HepG2 (cell line): ENCODE measurements around the gene NSMCE1. TPM values are rescaled to one million over a fixed set of nuclear protein-coding genes. Genes with fewer than 3 reads are reported as not detected.

Experiments
- ATF1 ChIP-seq: IDR thresholded peaks from 2 replicates; pipeline ENCODE4 v1.6.1; 2016; ENCODE audit warnings: mild to moderate bottlenecking, control low read depth
- GATAD1 ChIP-seq: IDR thresholded peaks from 2 replicates; pipeline ENCODE4 v1.6.1; 2016; ENCODE audit warnings: missing genetic modification reagents, missing compliant biosample characterization
- IKZF4 ChIP-seq: sonication (generic); formaldehyde crosslinking; IDR thresholded peaks from 2 replicates; pipeline ENCODE4 v1.5.1; 2020; ENCODE audit warnings: borderline replicate concordance, mild to moderate bottlenecking, low read depth, missing genetic modification reagents; ENCODE audit errors: not compliant biosample characterization
- MXI1 ChIP-seq: IDR thresholded peaks from 3 replicates; pipeline ENCODE4 v1.6.1; 2012; ENCODE audit warnings: low read depth, low read length, inconsistent platforms, borderline replicate concordance
- PHF21A ChIP-seq: sonication (generic); formaldehyde crosslinking; IDR thresholded peaks from 2 replicates; pipeline ENCODE4 v1.5.0; 2020; ENCODE audit warnings: mild to moderate bottlenecking, missing genetic modification reagents
- PHF5A ChIP-seq: IDR thresholded peaks from one replicate; pipeline ENCODE4 v1.6.1; 2018; ENCODE audit warnings: low read depth, missing genetic modification reagents; ENCODE audit not compliant: unreplicated experiment
- RBFOX2 ChIP-seq: fragments of 200-400 bp; formaldehyde crosslinking; IDR thresholded peaks from 2 replicates; pipeline ENCODE4 v1.6.1; 2017; ENCODE audit warnings: low read depth, mild to moderate bottlenecking, low read length
- SIX1 ChIP-seq: sonication (generic); formaldehyde crosslinking; IDR thresholded peaks from 2 replicates; pipeline ENCODE4 v1.4.0; 2020; ENCODE audit warnings: missing genetic modification reagents, borderline replicate concordance
- SRSF9 ChIP-seq: fragments of 200-400 bp; formaldehyde crosslinking; IDR thresholded peaks from 2 replicates; pipeline ENCODE4 v1.6.1; 2018; ENCODE audit warnings: borderline replicate concordance, mild to moderate bottlenecking, low read depth, low read length; ENCODE audit not compliant: insufficient read depth, poor library complexity, severe bottlenecking
- TBP ChIP-seq: sonication (generic); formaldehyde crosslinking; IDR thresholded peaks from 2 replicates; pipeline ENCODE4 v1.5.0; 2020; ENCODE audit warnings: missing genetic modification reagents
- TOPORS ChIP-seq: sonication (generic); formaldehyde crosslinking; IDR thresholded peaks from 2 replicates; pipeline ENCODE4 v1.8.0; 2023; ENCODE audit warnings: mild to moderate bottlenecking, missing genetic modification reagents
- ZNF333 ChIP-seq: sonication (generic); formaldehyde crosslinking; IDR thresholded peaks from 2 replicates; pipeline ENCODE4 v1.4.0; 2020; ENCODE audit warnings: mild to moderate bottlenecking, missing genetic modification reagents, borderline replicate concordance
- ZNF552 ChIP-seq: sonication (generic); formaldehyde crosslinking; IDR thresholded peaks from 2 replicates; pipeline ENCODE4 v1.9.0; 2022; ENCODE audit warnings: missing genetic modification reagents, mild to moderate bottlenecking, borderline replicate concordance
- ZNF792 ChIP-seq: IDR thresholded peaks from 2 replicates; pipeline ENCODE4 v1.6.1; 2016
- polyA plus RNA-seq, 8 experiments: library from polyadenylated mRNA; depleted of rRNA in 3 of 8; stranded (reverse) in 7 of 8; unstranded in 1 of 8; fragments of >200 nt; fragmentation: Illumina TruSeq in 4 of 8; extraction: Trizol in 4 of 8; gene quantifications; 2 replicates each; pipeline versions ENCODE4 v1.2.1 to v1.2.3, GENCODE V29; 2011 to 2016; ENCODE audit warnings: low read depth in 4 of 8, missing spikeins in 1 of 8, mixed read lengths in 1 of 8; ENCODE audit not compliant: insufficient read depth in 1 of 8
- total RNA-seq, 5 experiments: library from RNA; depleted of rRNA; stranded (reverse); fragments of >200 nt; fragmentation: Illumina TruSeq; extraction: Trizol; gene quantifications; 2 replicates each; pipeline ENCODE4 v1.2.3, GENCODE V29; 2016; ENCODE audit warnings: low read depth in 1 of 5
- TF ChIP-seq, protein P1 (sequence below): sonication (generic); formaldehyde crosslinking; IDR thresholded peaks from 2 replicates; pipeline ENCODE4 v1.5.0; 2020; ENCODE audit warnings: missing genetic modification reagents
- TF ChIP-seq, protein P2 (sequence below): sonication (generic); formaldehyde crosslinking; IDR thresholded peaks from 2 replicates; pipeline ENCODE4 v1.4.0; 2020; ENCODE audit warnings: missing genetic modification reagents
- TF ChIP-seq, protein P3 (sequence below): sonication (generic); formaldehyde crosslinking; IDR thresholded peaks from 2 replicates; pipeline ENCODE4 v1.5.1; 2020; ENCODE audit warnings: mild to moderate bottlenecking, moderate library complexity, missing genetic modification reagents
- TF ChIP-seq, protein P4 (sequence below): IDR thresholded peaks from 2 replicates; pipeline ENCODE4 v1.6.1; 2012; ENCODE audit warnings: inconsistent platforms
- TF ChIP-seq, protein P5 (sequence below): IDR thresholded peaks from 2 replicates; pipeline ENCODE4 v1.6.1; 2018; ENCODE audit warnings: missing genetic modification reagents, mild to moderate bottlenecking, missing compliant biosample characterization
- TF ChIP-seq, protein P6 (sequence below): sonication (generic); formaldehyde crosslinking; IDR thresholded peaks from 2 replicates; pipeline ENCODE4 v1.5.1; 2020; ENCODE audit warnings: mild to moderate bottlenecking, missing genetic modification reagents, borderline replicate concordance
- TF ChIP-seq, protein P7 (sequence below): sonication (generic); formaldehyde crosslinking; IDR thresholded peaks from 2 replicates; pipeline ENCODE4 v1.4.0; 2020; ENCODE audit warnings: missing genetic modification reagents

Gene NSMCE1
- total and polyA plus RNA-seq, 2 of the 13 experiments (the other 11 are each of a cell fraction or from before 2014, with no cell fraction given) = 42.7 to 52.9 TPM

DNA sequence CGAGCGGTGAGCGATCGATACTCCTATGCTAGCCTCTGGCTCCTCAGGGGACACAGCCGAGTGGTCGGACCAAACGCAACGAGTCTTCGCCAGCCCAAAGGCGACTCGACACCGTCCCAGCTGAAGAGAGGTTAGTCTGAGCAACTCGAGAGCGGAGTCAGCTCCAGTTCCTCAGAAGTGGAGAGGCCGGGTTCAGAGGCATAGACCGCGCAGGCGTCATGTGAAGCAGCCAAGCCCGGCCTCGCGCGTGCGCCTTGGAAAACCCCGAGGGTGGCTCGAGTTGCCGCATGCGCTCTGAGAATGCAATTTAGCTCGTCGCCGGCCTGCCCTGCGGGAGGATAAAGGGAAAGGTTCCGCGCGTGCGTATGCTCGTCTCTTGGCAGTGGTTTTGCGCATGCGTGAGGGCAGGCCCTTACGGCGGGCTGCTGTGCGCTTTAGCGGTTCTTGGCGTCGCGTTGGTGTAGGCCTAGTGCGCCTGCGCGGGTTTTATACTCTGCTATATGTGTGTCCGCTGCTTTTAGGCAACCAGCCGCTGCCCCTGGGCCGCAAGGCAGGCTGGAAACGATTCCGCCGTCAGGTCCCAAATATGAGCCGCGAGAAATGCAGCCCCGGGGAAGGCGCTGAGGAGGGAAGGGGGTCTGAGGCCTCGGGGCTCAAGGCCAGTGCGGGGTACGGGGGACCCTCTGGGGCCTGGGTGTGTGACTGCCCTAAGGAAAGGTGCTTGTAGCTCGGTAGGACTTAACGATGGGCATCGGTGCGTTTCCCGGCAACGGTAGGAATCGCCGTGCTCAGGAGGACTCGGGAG, 64.9 kb downstream of the NSMCE1 start, which contains the start of gene KDM8 (continued):
- TF ChIP-seq GATAD1 (peak; percentile 23), ZNF333 (CRISPR knock-in tag) (peak; percentile 17; the same call in 1 of the 2 replicates), PHF21A (peak; percentile 56), ZNF552 (CRISPR knock-in tag) (peak; percentile 93), IKZF4 (no peak), ZNF792 (CRISPR knock-in tag) (peak; percentile 85), MXI1 (peak; percentile 61; the same call in 2 of the 3 replicates), PHF5A (CRISPR knock-in tag) (peak; percentile 82), RBFOX2 (peak; percentile 99), TBP (CRISPR knock-in tag) (no peak), TOPORS (peak; percentile 91; the same call in 1 of the 2 replicates), SIX1 (peak; percentile 52; the same call in 1 of the 2 replicates), SRSF9 (no peak), ATF1 (no peak; the same call in 1 of the 2 replicates)
- TF ChIP-seq, protein P1, sequence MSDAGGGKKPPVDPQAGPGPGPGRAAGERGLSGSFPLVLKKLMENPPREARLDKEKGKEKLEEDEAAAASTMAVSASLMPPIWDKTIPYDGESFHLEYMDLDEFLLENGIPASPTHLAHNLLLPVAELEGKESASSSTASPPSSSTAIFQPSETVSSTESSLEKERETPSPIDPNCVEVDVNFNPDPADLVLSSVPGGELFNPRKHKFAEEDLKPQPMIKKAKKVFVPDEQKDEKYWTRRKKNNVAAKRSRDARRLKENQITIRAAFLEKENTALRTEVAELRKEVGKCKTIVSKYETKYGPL (CRISPR knock-in tag) = no peak; the same call in 1 of the 2 replicates
- TF ChIP-seq, protein P2, sequence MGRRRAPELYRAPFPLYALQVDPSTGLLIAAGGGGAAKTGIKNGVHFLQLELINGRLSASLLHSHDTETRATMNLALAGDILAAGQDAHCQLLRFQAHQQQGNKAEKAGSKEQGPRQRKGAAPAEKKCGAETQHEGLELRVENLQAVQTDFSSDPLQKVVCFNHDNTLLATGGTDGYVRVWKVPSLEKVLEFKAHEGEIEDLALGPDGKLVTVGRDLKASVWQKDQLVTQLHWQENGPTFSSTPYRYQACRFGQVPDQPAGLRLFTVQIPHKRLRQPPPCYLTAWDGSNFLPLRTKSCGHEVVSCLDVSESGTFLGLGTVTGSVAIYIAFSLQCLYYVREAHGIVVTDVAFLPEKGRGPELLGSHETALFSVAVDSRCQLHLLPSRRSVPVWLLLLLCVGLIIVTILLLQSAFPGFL (CRISPR knock-in tag) = no peak
- TF ChIP-seq, protein P3, sequence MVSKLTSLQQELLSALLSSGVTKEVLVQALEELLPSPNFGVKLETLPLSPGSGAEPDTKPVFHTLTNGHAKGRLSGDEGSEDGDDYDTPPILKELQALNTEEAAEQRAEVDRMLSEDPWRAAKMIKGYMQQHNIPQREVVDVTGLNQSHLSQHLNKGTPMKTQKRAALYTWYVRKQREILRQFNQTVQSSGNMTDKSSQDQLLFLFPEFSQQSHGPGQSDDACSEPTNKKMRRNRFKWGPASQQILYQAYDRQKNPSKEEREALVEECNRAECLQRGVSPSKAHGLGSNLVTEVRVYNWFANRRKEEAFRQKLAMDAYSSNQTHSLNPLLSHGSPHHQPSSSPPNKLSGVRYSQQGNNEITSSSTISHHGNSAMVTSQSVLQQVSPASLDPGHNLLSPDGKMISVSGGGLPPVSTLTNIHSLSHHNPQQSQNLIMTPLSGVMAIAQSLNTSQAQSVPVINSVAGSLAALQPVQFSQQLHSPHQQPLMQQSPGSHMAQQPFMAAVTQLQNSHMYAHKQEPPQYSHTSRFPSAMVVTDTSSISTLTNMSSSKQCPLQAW (CRISPR knock-in tag) = peak; percentile 73
- TF ChIP-seq, protein P4, sequence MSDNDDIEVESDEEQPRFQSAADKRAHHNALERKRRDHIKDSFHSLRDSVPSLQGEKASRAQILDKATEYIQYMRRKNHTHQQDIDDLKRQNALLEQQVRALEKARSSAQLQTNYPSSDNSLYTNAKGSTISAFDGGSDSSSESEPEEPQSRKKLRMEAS = peak; percentile 77
- TF ChIP-seq, protein P5, sequence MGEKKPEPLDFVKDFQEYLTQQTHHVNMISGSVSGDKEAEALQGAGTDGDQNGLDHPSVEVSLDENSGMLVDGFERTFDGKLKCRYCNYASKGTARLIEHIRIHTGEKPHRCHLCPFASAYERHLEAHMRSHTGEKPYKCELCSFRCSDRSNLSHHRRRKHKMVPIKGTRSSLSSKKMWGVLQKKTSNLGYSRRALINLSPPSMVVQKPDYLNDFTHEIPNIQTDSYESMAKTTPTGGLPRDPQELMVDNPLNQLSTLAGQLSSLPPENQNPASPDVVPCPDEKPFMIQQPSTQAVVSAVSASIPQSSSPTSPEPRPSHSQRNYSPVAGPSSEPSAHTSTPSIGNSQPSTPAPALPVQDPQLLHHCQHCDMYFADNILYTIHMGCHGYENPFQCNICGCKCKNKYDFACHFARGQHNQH (CRISPR knock-in tag) = peak; percentile 80
- TF ChIP-seq, protein P6, sequence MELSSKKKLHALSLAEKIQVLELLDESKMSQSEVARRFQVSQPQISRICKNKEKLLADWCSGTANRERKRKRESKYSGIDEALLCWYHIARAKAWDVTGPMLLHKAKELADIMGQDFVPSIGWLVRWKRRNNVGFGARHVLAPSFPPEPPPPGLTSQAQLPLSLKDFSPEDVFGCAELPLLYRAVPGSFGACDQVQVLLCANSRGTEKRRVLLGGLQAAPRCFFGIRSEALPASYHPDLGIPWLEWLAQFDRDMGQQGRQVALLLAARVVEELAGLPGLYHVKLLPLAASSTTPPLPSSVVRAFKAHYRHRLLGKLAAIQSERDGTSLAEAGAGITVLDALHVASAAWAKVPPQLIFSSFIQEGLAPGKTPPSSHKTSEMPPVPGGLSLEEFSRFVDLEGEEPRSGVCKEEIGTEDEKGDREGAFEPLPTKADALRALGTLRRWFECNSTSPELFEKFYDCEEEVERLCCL (CRISPR knock-in tag) = peak; percentile 89; the same call in 1 of the 2 replicates
- TF ChIP-seq, protein P7, sequence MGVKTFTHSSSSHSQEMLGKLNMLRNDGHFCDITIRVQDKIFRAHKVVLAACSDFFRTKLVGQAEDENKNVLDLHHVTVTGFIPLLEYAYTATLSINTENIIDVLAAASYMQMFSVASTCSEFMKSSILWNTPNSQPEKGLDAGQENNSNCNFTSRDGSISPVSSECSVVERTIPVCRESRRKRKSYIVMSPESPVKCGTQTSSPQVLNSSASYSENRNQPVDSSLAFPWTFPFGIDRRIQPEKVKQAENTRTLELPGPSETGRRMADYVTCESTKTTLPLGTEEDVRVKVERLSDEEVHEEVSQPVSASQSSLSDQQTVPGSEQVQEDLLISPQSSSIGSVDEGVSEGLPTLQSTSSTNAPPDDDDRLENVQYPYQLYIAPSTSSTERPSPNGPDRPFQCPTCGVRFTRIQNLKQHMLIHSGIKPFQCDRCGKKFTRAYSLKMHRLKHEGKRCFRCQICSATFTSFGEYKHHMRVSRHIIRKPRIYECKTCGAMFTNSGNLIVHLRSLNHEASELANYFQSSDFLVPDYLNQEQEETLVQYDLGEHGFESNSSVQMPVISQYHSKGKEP (CRISPR knock-in tag) = peak; percentile 56; the same call in 1 of the 2 replicates
